Suppressor macrophage (primary cell): Measurements from ENCODE around the gene ITSN1.

Experiments used
- DNase-seq, 4 experiments: peaks; one replicate each; pipeline ENCODE4 v3.0.0-alpha.2; 2020 to 2022

Gene ITSN1

GRCh38 chr21:33815143-33815707 lies 172.9 kb downstream of the ITSN1 start:
- DNase-seq, result peak in 3 of 4 experiments; percentile 24 to 66 (median 35)

DNA sequence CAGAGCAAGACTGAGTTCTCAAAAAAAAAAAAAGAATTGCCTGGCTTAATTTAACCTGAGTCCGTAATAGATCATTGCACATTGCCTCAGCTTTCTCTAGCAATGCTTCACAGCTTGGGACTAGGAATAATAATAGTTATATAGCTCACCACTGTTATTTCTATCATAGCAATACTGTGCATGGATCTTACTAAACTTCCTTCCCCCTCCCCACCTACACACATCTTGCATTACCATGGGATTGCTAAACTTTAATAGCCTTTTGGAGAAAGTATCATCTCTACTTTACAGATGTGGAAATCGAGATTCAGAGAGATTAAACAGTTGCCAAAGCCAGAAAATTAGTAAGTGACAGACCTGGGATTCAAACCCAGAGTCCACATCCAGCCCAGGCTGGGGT lies 173.9 kb downstream of the ITSN1 start:
- peak; percentile 43 to 84 (median 62) for DNase-seq

DNA sequence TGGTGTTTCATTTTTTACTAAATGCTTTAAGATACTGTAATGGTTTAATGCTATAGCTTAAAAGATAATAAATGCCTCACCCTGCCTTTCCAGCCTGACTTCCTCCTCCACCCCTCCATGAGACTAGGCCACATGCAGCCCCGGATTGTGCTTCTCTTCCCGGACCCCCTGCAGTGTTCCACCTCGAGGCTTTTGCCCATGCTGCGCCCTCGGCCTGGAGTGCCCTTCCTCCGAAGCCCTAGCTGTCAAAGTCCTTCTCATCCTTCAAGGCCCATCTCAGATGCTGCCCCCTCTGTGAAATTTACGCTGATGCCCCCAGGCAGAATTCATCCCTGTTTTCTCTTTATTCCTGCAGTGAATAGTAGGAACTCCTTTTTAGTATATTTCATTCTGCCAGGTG lies 174.8 kb downstream of the ITSN1 start:
- no peak for DNase-seq

GRCh38 chr21:33817663-33818451 lies 175.6 kb downstream of the ITSN1 start:
- DNase-seq, result peak in 3 of 4 experiments; percentile 27 to 63 (median 54)

- DNase-seq, result no peak
Measured at GRCh38 chr21:33820230-33820770, 178.0 kb downstream of the ITSN1 start.

DNA sequence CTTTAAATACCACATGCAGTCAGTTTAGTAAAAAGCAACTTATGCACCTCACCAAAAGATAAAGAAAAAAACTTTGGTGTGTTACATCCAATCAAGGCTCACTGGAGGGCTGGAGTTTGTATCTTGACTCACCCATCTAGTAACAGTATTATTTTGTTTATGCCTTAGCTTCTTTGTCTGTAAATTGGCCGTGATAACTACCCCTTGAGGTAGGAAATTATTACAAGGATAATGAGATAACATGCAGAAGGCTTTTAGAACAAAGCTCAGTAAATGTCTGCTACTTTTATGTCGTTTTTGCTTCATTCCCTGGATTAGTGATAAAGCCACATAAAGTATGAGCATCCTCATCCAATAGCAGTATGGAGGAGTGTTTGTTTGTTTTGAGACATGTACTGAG lies 178.5 kb downstream of the ITSN1 start:
- DNase-seq, result no peak

DNA sequence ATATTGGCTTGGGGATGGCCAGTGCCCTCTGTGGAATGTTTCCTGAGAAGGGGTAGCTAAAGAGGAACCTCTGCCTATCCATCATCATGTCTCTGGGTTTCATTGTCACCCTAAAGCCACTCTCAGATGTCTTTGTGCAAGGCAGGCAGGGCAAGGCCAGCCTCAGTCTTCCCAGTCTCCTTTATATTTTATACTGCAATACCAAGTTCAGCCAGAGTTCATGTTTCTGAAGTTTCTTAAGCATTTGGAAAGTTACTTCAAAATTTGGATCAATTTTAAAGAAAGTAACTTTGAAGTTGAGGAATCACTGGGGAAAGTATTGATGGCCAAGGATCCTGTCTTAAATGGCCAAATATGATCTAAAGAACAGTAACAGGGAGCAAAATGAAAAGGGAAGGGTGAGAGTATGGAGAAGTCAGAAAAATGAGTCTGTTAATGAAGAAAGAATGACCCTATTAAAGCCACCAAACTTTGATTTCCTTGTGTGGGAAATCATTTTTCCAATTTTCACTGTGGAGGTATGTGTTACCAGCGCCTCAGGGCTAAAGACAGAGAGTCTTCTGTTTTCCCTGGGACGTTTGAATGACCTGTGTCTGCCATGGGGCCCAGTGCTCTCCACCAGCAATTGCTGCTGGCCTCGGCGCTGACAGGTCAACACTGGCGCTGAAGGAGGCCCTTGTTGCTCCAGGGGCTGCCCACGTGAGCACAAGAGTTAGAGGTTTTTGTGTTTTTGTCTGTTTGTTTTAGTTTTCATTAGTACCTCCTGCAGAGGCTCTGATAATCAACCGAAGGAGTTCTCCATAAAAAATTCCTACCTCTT lies 179.4 kb downstream of the ITSN1 start:
- no peak for DNase-seq

DNA sequence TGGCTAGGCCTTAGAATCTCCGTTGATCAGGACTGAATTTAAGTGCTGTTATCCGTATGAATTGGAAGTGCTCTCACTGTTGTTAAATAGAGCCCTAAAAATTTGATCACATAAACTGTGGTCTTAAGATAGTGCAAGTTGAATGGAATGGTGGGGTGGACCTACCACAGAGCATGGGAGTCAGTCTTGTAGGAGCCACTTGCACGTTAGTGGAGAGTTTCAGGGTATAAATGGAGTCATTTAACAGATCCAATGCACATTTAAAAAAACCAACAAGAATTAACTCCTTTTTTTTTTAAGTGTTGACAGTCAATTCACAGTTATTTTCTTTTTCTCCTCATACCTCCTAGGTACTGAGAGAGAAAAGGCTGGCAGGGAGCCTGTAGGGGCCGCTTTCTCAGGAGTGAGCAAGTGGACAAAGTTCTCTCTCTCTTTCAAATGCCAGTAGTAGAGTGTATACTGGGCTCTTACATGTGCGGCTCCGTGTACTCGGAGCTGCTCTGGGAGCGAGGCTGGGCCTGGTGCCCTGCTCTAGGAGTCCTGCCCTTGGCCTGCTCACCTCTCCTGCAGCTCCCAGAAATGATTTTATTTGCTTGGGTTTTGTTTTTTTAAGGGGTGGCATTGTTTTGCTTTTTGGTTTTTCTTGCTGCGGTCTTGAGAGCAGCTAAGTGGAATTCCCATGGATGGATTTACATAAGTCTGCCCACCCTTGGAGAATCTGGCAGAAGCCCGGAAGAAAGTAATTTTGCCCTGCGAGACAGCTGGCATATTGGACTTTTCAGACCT lies 182.0 kb downstream of the ITSN1 start:
- DNase-seq, result no peak

DNA sequence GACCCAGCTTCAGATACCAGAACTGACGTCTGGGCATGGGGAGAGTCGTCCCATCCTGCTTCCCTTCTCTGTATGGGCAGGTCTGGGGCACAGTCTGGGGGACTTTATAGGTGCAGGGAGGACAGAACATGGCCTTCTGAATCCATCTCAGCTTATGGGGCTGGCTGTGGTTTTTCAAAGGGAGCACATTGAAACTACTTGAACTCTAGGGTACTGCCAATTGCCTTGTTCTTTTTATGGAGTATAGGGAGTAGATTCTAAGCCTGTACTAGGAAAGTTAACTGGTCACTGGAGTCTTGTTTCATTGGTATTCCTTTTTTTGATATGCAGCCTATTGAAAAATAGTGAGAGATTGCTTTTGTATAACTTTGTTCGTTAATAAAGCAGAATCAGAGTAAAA lies 183.1 kb downstream of the ITSN1 start:
- DNase-seq, result no peak

DNA sequence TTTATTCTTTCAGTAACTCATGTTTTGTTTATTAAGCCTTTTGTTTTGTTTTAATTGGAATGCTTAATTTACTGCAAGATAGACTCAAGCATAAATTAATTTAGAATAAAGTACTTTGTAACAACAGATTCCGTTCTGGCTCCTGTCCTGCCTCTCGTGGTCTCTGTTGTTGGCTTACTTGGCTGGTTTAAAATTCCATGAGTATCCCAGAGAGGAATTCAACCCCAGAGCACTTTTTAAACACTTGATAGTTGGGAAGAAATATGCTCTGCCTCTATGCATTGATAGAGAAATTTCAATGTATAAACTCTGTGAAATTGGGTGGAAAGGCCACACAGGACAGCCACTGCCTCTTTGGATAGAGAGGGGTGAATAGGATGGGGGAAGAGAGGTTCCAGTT lies 183.6 kb downstream of the ITSN1 start:
- DNase-seq, result no peak

GRCh38 chr21:33828083-33828482 lies 185.8 kb downstream of the ITSN1 start:
- no peak for DNase-seq

- no peak for DNase-seq
Measured at GRCh38 chr21:33828577-33828976, 186.3 kb downstream of the ITSN1 start.

DNA sequence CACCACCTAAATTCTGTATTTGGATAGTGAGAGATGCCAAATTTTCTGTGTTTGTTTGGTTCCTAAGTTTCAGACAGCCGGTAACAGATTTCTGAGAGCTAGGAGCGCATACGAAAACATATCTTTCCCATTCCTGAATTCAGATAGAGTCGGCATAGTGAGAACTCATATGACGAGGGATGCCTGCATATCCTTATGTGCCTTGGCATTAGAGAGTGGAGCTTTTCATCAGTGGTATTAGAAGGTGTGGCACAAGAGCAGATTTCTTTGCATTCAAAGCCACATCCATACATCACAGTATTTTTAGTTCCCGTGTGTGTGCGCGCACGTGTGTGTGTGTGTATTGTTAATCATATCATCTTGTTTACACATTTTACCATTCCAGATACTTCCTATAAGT lies 187.5 kb downstream of the ITSN1 start:
- DNase-seq, result no peak

DNA sequence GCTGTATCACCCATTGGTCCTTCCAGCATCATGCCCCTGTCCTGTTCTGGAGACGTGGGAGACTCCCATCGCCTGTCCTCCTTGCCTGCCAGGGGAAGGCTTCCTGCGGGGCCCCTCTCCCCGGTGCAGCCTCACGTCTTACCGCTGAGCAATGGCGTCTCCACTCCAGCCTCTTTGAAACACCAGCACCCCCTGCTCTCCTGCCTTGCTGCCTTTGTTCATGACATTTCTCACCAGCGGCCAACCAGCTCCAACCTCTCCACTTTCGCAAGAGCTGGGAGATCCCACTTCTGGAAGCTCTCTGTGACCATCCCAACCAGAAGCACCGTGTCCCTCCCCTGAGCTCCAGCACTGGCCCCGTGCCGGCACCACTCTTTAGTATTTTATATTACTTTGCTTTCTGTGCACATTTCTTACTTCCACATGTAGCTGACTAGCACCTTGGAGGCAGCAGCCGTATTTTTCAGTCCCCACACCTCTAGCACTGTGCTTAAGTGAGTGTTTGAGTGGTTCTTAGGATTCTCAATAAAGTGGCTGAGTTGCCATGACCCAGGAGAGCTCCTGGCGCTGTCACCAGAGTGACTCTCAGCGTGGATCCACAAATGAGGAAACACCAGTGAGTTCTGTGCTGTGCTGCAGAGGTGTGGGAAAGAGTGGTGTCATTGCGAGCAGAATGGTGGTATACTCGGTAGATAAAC lies 189.8 kb downstream of the ITSN1 start:
- no peak for DNase-seq

- no peak for DNase-seq
Measured at GRCh38 chr21:33834801-33835500, 192.7 kb downstream of the ITSN1 start.

GRCh38 chr21:33835920-33836319 lies 193.6 kb downstream of the ITSN1 start:
- no peak for DNase-seq

DNA sequence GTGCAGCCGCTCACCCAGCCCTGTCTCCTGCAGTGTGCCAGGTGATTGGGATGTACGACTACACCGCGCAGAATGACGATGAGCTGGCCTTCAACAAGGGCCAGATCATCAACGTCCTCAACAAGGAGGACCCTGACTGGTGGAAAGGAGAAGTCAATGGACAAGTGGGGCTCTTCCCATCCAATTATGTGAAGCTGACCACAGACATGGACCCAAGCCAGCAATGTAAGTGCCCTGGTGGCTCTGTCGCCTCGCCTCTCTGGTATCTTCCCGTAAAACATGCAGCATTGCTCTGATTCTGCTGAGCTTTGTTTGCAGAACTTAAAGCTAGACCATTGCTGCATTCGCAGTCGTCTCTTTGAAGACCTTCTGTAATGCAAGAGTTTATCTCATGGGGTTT lies 194.1 kb downstream of the ITSN1 start:
- DNase-seq, result no peak

DNA sequence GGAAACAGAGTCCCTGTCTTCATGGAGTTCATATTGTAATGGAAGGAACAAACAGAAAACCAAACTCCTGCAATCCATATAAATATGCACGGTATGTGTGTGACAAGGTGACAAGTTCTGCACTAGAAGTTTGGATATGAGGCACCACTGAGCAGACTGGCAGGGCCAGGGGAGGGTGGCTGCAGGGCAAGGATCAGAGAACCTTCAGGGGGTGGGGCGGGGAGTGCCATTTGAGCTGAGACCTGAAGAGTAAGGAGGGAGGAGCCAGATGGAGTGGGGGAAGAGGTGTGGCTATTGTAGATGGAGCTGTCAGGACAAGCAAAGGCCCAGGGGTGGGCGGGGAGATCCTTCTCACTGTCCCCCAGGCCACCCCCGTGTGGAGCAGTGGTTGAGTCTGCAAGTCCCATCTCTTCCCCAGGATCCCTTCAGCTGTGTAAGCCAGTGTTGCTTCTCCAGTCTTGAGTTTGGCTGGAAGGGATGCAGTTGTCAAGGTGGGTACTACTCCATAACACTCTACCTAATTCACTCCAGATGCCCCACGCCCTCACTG lies 196.9 kb downstream of the ITSN1 start:
- no peak for DNase-seq

GRCh38 chr21:33839806-33840205 lies 197.5 kb downstream of the ITSN1 start:
- DNase-seq, result no peak

GRCh38 chr21:33840771-33841170 lies 198.5 kb downstream of the ITSN1 start:
- no peak for DNase-seq

DNA sequence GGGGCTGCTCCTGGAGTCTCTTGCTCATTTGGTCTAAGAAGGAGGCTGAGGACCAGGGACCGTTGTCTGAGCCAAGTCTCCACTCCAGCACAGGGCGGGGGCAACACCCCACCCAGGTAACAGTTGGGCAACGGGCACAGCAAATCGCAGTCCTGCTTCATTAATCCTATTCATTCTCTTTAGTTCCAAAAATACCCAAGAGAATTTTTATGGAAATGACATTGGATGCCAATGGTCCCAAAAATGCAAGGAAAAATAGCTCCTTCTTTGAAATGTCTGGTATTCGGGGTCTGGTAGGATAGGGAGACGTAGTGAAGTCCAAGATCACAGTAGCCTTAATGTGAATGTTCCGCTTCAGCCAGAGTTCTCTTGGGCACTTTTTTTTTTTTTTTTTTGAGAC lies 199.3 kb downstream of the ITSN1 start:
- no peak for DNase-seq
